DMS153 (cell line): Measurements from ENCODE around the gene CTIF.

Experiments
- DNase-seq: peaks from one replicate; lab custom pipeline; 2025; lab: John Stamatoyannopoulos, UW

The CTIF gene

GRCh38 chr18:48753691-48754090, 214.9 kb downstream of the CTIF start:
- DNase-seq, result no peak

- DNase-seq, result no peak
Observed at GRCh38 chr18:48754559-48754958, 215.7 kb downstream of the CTIF start.

- DNase-seq, result no peak
Observed at GRCh38 chr18:48754993-48755473, 216.2 kb downstream of the CTIF start.

GRCh38 chr18:48756511-48757226, 217.8 kb downstream of the CTIF start:
- no peak for DNase-seq

- no peak for DNase-seq
Observed at GRCh38 chr18:48757367-48757766, 218.5 kb downstream of the CTIF start.

- DNase-seq, result no peak
Observed at GRCh38 chr18:48757906-48758305, 219.1 kb downstream of the CTIF start.

- DNase-seq, result no peak
Observed at GRCh38 chr18:48761582-48761981, 222.8 kb downstream of the CTIF start.

GRCh38 chr18:48762022-48762421, 223.2 kb downstream of the CTIF start:
- DNase-seq, result no peak

- no peak for DNase-seq
Observed at GRCh38 chr18:48762836-48763718, 224.2 kb downstream of the CTIF start.

- no peak for DNase-seq
Observed at GRCh38 chr18:48763719-48764100, 224.9 kb downstream of the CTIF start.

- no peak for DNase-seq
Observed at GRCh38 chr18:48765053-48765452, 226.2 kb downstream of the CTIF start.

GRCh38 chr18:48766026-48766425, 227.2 kb downstream of the CTIF start:
- DNase-seq, result no peak

- DNase-seq, result no peak
Observed at GRCh38 chr18:48766487-48766886, 227.7 kb downstream of the CTIF start.

- DNase-seq, result no peak
Observed at GRCh38 chr18:48767090-48767690, 228.4 kb downstream of the CTIF start.

GRCh38 chr18:48769006-48769636, 230.3 kb downstream of the CTIF start:
- no peak for DNase-seq

GRCh38 chr18:48770243-48770642, 231.4 kb downstream of the CTIF start:
- DNase-seq, result no peak

- DNase-seq, result no peak
Observed at GRCh38 chr18:48771641-48772375, 233.0 kb downstream of the CTIF start.

- no peak for DNase-seq
Observed at GRCh38 chr18:48772457-48772856, 233.6 kb downstream of the CTIF start.

GRCh38 chr18:48773821-48774220, 235.0 kb downstream of the CTIF start:
- DNase-seq, result no peak

GRCh38 chr18:48774941-48775340, 236.1 kb downstream of the CTIF start:
- DNase-seq, result no peak

GRCh38 chr18:48775372-48776155, 236.7 kb downstream of the CTIF start:
- DNase-seq, result no peak
